PC-3 (cell line): ENCODE results near the gene TSTD2.

ENCODE experiments used
- CTCF ChIP-seq: fragments of 300-600 bp; sonication (generic); conservative IDR thresholded peaks from 2 replicates; pipeline ENCODE4 v1.5.1; 2017; ENCODE audit warnings: antibody characterized with exemption, low read depth, mild to moderate bottlenecking, low read length
- EZH2 ChIP-seq: fragments of 300-600 bp; sonication (generic); IDR thresholded peaks from one replicate; pipeline ENCODE4 v1.6.1; 2017; ENCODE audit warnings: antibody characterized with exemption, mild to moderate bottlenecking, low read length; ENCODE audit not compliant: unreplicated experiment

- TF ChIP-seq CTCF (no peak), EZH2 (no peak)
Measured at GRCh38 chr9:97575673-97576200, 57.4 kb downstream of the TSTD2 start.
